PFSK-1 (cell line): Measurements from ENCODE around the gene CKAP2L. TPM values are rescaled to one million over a fixed set of nuclear protein-coding genes. Genes with fewer than 3 reads are reported as not detected.
A peak's percentile ranks its signal among the peaks of the same experiment; 100 is the strongest.

ENCODE experiments used
- FOXP2 ChIP-seq: optimal IDR thresholded peaks from 2 replicates; pipeline ENCODE3; 2011; ENCODE audit warnings: borderline replicate concordance, control low read depth, inconsistent platforms; ENCODE audit not compliant: insufficient read depth; ENCODE audit errors: extremely low read length, extremely low read depth
- POLR2AphosphoS5 ChIP-seq: IDR thresholded peaks from 2 replicates; pipeline ENCODE4 v1.6.1; 2012; ENCODE audit warnings: low read depth, mild to moderate bottlenecking, control low read depth, low read length, moderate library complexity
- REST ChIP-seq, 2 experiments: IDR thresholded peaks; 2 replicates each; pipeline versions ENCODE4 v1.6.1 to v1.8.0; 2011 to 2012; ENCODE audit warnings: low read depth in 2 of 2, low read length in 2 of 2, control low read depth in 1 of 2, inconsistent platforms in 1 of 2, mild to moderate bottlenecking in 1 of 2, moderate library complexity in 1 of 2; ENCODE audit not compliant: insufficient read depth in 1 of 2
- SIN3A ChIP-seq: IDR thresholded peaks from 2 replicates; pipeline ENCODE4 v1.6.1; 2012; ENCODE audit warnings: mild to moderate bottlenecking, low read length, moderate library complexity, borderline replicate concordance; ENCODE audit not compliant: insufficient read depth
- TAF1 ChIP-seq: IDR thresholded peaks from 2 replicates; pipeline ENCODE4 v1.6.1; 2012; ENCODE audit warnings: low read length, control low read depth, borderline replicate concordance; ENCODE audit not compliant: insufficient read depth
- polyA plus RNA-seq: library from polyadenylated mRNA; unstranded; fragments of >200 nt; gene quantifications from one replicate; pipeline ENCODE4 v1.2.1, GENCODE V29; 2012; ENCODE audit warnings: low read depth, missing spikeins; ENCODE audit not compliant: insufficient read length

The CKAP2L gene
- polyA plus RNA-seq = 5.0 TPM

- peak; percentile 21; the same call in 1 of the 2 replicates for TF ChIP-seq POLR2AphosphoS5
- peak; percentile 32; the same call in 1 of the 2 replicates for TF ChIP-seq TAF1
- no peak for TF ChIP-seq REST (IDR thresholded peaks at IDR 0.05; ENCODE audit: insufficient read depth in 1 of 2, low read depth in 2 of 2, low read length in 2 of 2)
- peak; percentile 30 for TF ChIP-seq FOXP2
- TF ChIP-seq SIN3A = peak; percentile 73; the same call in 1 of the 2 replicates
Measured at GRCh38 chr2:112764071-112765044, at the start of gene CKAP2L. Gene CKAP2L, minus strand, starts transcription at chr2:112764609. Its CDS starts 11 bp downstream, at chr2:112764598.

GRCh38 chr2:112813280-112813966 is 49.0 kb upstream of the CKAP2L start:
- TF ChIP-seq TAF1 (no peak), FOXP2 (no peak), REST (IDR thresholded peaks at IDR 0.05; ENCODE audit: insufficient read depth in 1 of 2, low read depth in 2 of 2, low read length in 2 of 2) (no peak), SIN3A (no peak), POLR2AphosphoS5 (no peak)

- no peak for TF ChIP-seq TAF1
- no peak for TF ChIP-seq REST (IDR thresholded peaks at IDR 0.05; ENCODE audit: insufficient read depth in 1 of 2, low read depth in 2 of 2, low read length in 2 of 2)
- no peak for TF ChIP-seq POLR2AphosphoS5
- no peak for TF ChIP-seq SIN3A
- TF ChIP-seq FOXP2 = no peak
Measured at GRCh38 chr2:112812318-112813267, 48.2 kb upstream of the CKAP2L start.

- TF ChIP-seq REST (IDR thresholded peaks at IDR 0.05; ENCODE audit: insufficient read depth in 1 of 2, low read depth in 2 of 2, low read length in 2 of 2) = peak in 1 of 2 experiments; percentile 66; a peak in 2 of 4 replicates
- no peak for TF ChIP-seq SIN3A
- no peak for TF ChIP-seq TAF1
- TF ChIP-seq POLR2AphosphoS5 = no peak
- no peak for TF ChIP-seq FOXP2
Measured at GRCh38 chr2:112811841-112812306, 47.5 kb upstream of the CKAP2L start.
